Measurements from ENCODE around the gene U2AF1L4. TPM values are rescaled to one million over a fixed set of nuclear protein-coding genes. Genes with fewer than 3 reads are reported as not detected.
A peak's percentile ranks its signal among the peaks of the same experiment; 100 is the strongest.

U2AF1L4 gene
- 4.8 and 17.6 TPM in 2 replicates for total RNA-seq (2014; rRNA removed; shearing (Covaris generic))

- Histone ChIP-seq H3K4me3 (peak within 1 kb of the TSS; percentile 54), H3K4me1 (replicated peaks) (peaks cover 17% of the 10 kb centered on the region), H3K27ac (peak within 1 kb of the TSS; percentile 95), H3K9me3 (replicated peaks) (no peaks in the 10 kb centered on the region), H3K27me3 (replicated peaks) (no peaks in the 10 kb centered on the region), H3K36me3 (no peaks in the 10 kb centered on the region)
- DNase-seq (ENCODE audit: low read depth in 1 of 2, low spot score in 2 of 2): peak; percentile 96 to 98
Measured at GRCh38 chr19:35745328-35746086, at the start of gene U2AF1L4, which contains the start of gene PSENEN. U2AF1L4 (minus strand) TSS chr19:35745418; CDS start chr19:35745391, 27 bp downstream. PSENEN (plus strand) TSS chr19:35745651; CDS start chr19:35745931, 280 bp downstream.

- Histone ChIP-seq H3K4me1 (replicated peaks) (no peaks in the 10 kb centered on the region), H3K4me3 (no peak overlapping the region), H3K36me3 (no peaks in the 10 kb centered on the region), H3K27ac (no peak overlapping the region), H3K27me3 (replicated peaks) (peaks cover 23% of the 10 kb centered on the region), H3K9me3 (replicated peaks) (no peaks in the 10 kb centered on the region)
- no peak for DNase-seq (ENCODE audit: low read depth in 1 of 2, low spot score in 2 of 2)
Measured at GRCh38 chr19:35793381-35794165, 48.4 kb upstream of the U2AF1L4 start.

- DNase-seq (ENCODE audit: low read depth in 1 of 2, low spot score in 2 of 2): no peak
- no peak overlapping the region for H3K4me3 ChIP-seq
Measured at GRCh38 chr19:35792888-35793287, 47.7 kb upstream of the U2AF1L4 start.

GRCh38 chr19:35792312-35792711, 47.1 kb upstream of the U2AF1L4 start:
- peaks cover 17% of the 10 kb centered on the region for H3K27me3 ChIP-seq (replicated peaks)
- no peak overlapping the region for H3K27ac ChIP-seq
- H3K4me3 ChIP-seq: no peak overlapping the region
- no peak for DNase-seq (ENCODE audit: low read depth in 1 of 2, low spot score in 2 of 2)
- H3K4me1 ChIP-seq (replicated peaks): no peaks in the 10 kb centered on the region
- no peaks in the 10 kb centered on the region for H3K9me3 ChIP-seq (replicated peaks)
- no peaks in the 10 kb centered on the region for H3K36me3 ChIP-seq

More at GRCh38 chr19:35792888-35793287, 47.7 kb upstream of the U2AF1L4 start:
- H3K36me3 ChIP-seq: no peaks in the 10 kb centered on the region
- no peak overlapping the region for H3K27ac ChIP-seq
- no peaks in the 10 kb centered on the region for H3K9me3 ChIP-seq (replicated peaks)
- peaks cover 21% of the 10 kb centered on the region for H3K27me3 ChIP-seq (replicated peaks)
- H3K4me1 ChIP-seq (replicated peaks): no peaks in the 10 kb centered on the region

GRCh38 chr19:35791814-35792279, 46.6 kb upstream of the U2AF1L4 start:
- DNase-seq (ENCODE audit: low read depth in 1 of 2, low spot score in 2 of 2): no peak
- H3K4me1 ChIP-seq (replicated peaks): no peaks in the 10 kb centered on the region
- H3K9me3 ChIP-seq (replicated peaks): no peaks in the 10 kb centered on the region
- H3K4me3 ChIP-seq: no peak overlapping the region
- H3K27me3 ChIP-seq (replicated peaks): peaks cover 17% of the 10 kb centered on the region
- H3K27ac ChIP-seq: no peak overlapping the region
- no peaks in the 10 kb centered on the region for H3K36me3 ChIP-seq

- Histone ChIP-seq H3K4me1 (replicated peaks) (no peaks in the 10 kb centered on the region), H3K4me3 (no peak overlapping the region), H3K27me3 (replicated peaks) (peaks cover 11% of the 10 kb centered on the region), H3K9me3 (replicated peaks) (no peaks in the 10 kb centered on the region), H3K27ac (no peak overlapping the region), H3K36me3 (peaks cover under 1% of the 10 kb centered on the region; the same call in 1 of the 2 replicates)
- DNase-seq (ENCODE audit: low read depth in 1 of 2, low spot score in 2 of 2): peak in 1 of 2 experiments; percentile 39
Measured at GRCh38 chr19:35790981-35791813, 46.0 kb upstream of the U2AF1L4 start.

- Histone ChIP-seq H3K4me1 (replicated peaks) (no peaks in the 10 kb centered on the region), H3K4me3 (no peak overlapping the region), H3K27ac (no peak overlapping the region), H3K9me3 (replicated peaks) (no peaks in the 10 kb centered on the region), H3K36me3 (peaks cover 7% of the 10 kb centered on the region), H3K27me3 (replicated peaks) (peaks cover 2% of the 10 kb centered on the region)
- DNase-seq (ENCODE audit: low read depth in 1 of 2, low spot score in 2 of 2): peak in 1 of 2 experiments; percentile 42
Measured at GRCh38 chr19:35789978-35790944, 45.0 kb upstream of the U2AF1L4 start.

- H3K36me3 ChIP-seq: peaks cover 14% of the 10 kb centered on the region
- no peaks in the 10 kb centered on the region for H3K27me3 ChIP-seq (replicated peaks)
- no peak overlapping the region for H3K27ac ChIP-seq
- no peak overlapping the region for H3K4me3 ChIP-seq
- H3K4me1 ChIP-seq (replicated peaks): no peaks in the 10 kb centered on the region
- no peaks in the 10 kb centered on the region for H3K9me3 ChIP-seq (replicated peaks)
- no peak for DNase-seq (ENCODE audit: low read depth in 1 of 2, low spot score in 2 of 2)
Measured at GRCh38 chr19:35789195-35789977, 44.2 kb upstream of the U2AF1L4 start.

- Histone ChIP-seq H3K36me3 (peaks cover 16% of the 10 kb centered on the region), H3K4me1 (replicated peaks) (no peaks in the 10 kb centered on the region), H3K27ac (no peak overlapping the region), H3K9me3 (replicated peaks) (no peaks in the 10 kb centered on the region), H3K27me3 (replicated peaks) (no peaks in the 10 kb centered on the region), H3K4me3 (no peak overlapping the region)
- DNase-seq (ENCODE audit: low read depth in 1 of 2, low spot score in 2 of 2): no peak
Measured at GRCh38 chr19:35788205-35788960, 43.2 kb upstream of the U2AF1L4 start.

- H3K27me3 ChIP-seq (replicated peaks): no peaks in the 10 kb centered on the region
- H3K9me3 ChIP-seq (replicated peaks): no peaks in the 10 kb centered on the region
- peaks cover 26% of the 10 kb centered on the region for H3K36me3 ChIP-seq
- H3K4me1 ChIP-seq (replicated peaks): no peaks in the 10 kb centered on the region
- H3K27ac ChIP-seq: no peak overlapping the region
- no peak overlapping the region for H3K4me3 ChIP-seq
- no peak for DNase-seq (ENCODE audit: low read depth in 1 of 2, low spot score in 2 of 2)
Measured at GRCh38 chr19:35787227-35787799, 42.1 kb upstream of the U2AF1L4 start.
